Activated CD8-positive, alpha-beta memory T cell treated with anti-CD3 and anti-CD28 coated beads for 1 hour (primary cell): Measurements from ENCODE around the gene SIDT1.

ENCODE experiments used
- DNase-seq, 2 donors: peaks; one replicate each; pipeline ENCODE4 v3.0.0-alpha.2; 2020; ENCODE audit warnings: low read depth in 1 of 2; ENCODE audit errors: extremely low read depth in 1 of 2

Gene SIDT1

GRCh38 chr3:113531826-113532697, at the start of gene SIDT1:
SIDT1 (plus strand) TSS chr3:113532555; CDS start chr3:113533022, 467 bp downstream.
- DNase-seq, result peak in 1 of 2 donors; percentile 45

- DNase-seq, result peak in 1 of 2 donors; percentile 7
Measured at GRCh38 chr3:113485161-113485609, 47.2 kb upstream of the SIDT1 start.

- DNase-seq, result peak in 1 of 2 donors; percentile 18
Measured at GRCh38 chr3:113495035-113495434, 37.3 kb upstream of the SIDT1 start.

- DNase-seq, result no peak
Measured at GRCh38 chr3:113496924-113497323, 35.4 kb upstream of the SIDT1 start.

DNA sequence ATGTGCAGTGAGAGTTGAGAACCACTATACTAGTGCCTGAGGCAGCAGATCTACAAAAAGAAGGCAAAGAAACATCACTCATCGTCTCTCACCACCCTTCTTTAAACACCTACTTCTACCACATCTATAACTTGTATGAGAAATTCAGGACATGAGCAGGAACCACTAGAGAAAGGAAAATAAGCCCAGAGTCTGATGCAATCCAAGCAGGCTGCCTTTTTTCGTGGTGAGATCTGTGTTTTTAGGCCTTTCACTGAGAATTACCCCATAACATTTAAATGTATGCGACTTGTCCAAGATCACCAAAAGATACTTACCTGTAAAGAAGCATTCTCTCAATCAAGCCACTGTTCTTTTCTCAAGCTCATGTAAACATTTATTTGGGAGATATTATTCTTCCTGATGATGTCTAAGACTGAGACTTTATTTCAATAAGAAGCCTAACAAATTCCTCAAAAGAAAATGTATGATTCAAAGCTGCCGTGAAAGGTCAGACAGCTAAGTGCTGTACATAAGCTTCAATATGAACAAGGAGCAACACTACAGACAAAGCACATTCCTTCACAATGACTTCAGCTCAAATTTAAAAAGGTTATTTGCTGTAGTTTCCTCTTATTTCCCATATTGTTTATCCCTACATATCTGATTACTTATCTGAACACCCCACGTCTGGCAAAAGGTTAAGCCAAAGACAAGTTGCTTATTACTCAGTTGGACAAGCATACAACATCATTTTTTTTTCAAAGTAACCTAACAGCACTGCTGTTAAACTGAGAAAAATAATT, 33.9 kb upstream of the SIDT1 start:
- no peak for DNase-seq

DNA sequence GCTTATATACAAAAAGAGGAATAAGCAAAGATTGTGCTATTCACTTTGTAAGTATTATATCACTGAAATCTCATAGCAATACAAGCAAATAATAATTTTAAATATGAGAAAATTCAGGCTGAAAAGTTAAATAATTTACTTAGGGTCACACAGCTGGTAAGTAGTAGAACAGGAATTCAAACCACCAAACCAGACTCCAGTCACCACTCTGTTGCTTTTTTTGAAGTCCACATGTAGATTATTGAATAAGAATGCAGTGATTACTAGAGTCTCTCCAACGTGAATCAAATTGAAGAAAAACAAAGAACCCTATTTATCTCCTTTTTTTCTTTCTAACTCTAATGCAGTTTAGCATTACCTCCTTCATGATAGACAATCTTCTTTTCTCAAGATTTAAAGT, 33.3 kb upstream of the SIDT1 start:
- DNase-seq, result no peak

GRCh38 chr3:113501597-113501996, 30.8 kb upstream of the SIDT1 start:
- DNase-seq, result no peak

DNA sequence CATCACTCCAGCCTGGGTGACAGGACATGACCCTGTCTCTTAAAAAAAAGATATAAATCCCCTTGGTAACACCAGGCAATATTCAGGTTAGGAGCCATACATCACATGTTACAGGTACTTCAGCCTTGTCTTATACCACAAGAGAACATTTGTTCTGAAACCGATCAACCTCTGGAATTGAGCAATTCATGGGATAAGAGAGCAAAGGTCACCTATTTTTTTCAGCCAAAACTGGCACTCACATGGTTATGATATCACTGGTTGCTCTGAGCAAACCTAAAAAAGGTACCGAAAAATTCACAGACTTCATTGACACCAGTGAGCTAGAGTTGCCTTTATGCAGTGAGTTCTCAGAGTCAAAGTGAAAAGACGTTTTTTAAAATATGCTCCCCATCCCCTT, 26.5 kb upstream of the SIDT1 start:
- no peak for DNase-seq

DNA sequence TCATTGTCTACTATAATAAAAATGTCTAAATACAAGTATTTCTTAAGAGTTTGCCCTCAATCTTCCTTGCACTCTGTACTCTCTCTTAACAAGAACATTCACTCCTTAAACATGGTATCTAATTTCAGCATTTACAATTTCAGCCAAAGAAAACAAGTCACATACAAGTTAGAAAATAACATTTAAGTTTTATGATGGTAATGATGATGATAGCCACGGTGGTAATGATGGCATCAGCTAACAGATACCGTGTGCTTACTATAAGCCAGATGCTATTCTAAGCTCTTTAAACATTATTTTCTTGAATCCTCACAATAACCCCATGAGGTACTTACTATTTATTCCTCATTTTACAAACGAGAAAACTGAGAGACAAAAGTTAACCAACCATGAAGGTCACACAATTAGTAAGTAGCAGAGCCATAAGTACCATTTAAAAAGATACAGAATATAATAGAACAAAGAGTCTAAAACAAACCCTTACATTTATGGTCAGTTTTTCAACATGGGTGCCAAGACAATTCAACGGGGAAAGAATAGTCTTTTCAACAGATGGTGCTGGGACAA, 24.8 kb upstream of the SIDT1 start:
- DNase-seq, result no peak

- no peak for DNase-seq
Measured at GRCh38 chr3:113508966-113509365, 23.4 kb upstream of the SIDT1 start.

GRCh38 chr3:113514265-113514769, 18.0 kb upstream of the SIDT1 start:
- DNase-seq, result no peak

DNA sequence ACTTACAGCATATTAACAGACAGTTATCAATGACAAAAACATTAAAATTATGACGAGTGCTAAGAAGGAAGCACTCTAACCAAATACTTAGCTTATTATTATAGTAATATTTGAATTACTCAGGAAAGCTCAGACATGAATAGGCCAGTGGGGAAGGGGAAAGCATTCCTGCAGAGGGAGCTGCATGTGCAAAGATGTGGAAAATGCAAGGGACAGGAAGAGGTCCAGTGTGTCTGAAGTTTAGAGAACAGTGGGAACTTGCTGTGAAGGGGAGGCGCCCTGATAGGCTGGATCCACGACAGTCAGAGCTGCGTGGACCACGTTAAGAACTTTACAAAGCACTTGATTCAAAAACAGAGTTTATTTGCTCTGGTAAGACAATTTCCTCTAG, 16.2 kb upstream of the SIDT1 start:
- no peak for DNase-seq

GRCh38 chr3:113521981-113522380, 10.4 kb upstream of the SIDT1 start:
- DNase-seq, result no peak

DNA sequence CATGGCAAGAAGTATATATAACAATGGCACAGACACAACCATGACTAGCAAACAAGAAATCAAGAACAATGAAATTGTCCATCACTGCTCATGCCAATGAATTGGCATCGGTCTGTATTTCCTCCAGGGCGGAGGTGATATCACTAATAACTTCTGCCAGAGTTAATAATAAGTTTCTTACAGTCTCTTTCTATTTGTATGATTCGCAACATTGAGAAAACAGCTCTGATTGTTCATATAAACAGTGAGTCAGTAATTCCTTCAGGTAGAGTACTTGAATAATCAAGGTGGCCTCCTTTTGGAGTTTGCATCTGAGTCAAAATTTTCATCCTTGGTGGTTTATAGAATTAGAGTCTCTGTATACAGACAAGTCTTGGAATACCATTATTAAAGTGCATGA, 9.1 kb upstream of the SIDT1 start:
- no peak for DNase-seq

DNA sequence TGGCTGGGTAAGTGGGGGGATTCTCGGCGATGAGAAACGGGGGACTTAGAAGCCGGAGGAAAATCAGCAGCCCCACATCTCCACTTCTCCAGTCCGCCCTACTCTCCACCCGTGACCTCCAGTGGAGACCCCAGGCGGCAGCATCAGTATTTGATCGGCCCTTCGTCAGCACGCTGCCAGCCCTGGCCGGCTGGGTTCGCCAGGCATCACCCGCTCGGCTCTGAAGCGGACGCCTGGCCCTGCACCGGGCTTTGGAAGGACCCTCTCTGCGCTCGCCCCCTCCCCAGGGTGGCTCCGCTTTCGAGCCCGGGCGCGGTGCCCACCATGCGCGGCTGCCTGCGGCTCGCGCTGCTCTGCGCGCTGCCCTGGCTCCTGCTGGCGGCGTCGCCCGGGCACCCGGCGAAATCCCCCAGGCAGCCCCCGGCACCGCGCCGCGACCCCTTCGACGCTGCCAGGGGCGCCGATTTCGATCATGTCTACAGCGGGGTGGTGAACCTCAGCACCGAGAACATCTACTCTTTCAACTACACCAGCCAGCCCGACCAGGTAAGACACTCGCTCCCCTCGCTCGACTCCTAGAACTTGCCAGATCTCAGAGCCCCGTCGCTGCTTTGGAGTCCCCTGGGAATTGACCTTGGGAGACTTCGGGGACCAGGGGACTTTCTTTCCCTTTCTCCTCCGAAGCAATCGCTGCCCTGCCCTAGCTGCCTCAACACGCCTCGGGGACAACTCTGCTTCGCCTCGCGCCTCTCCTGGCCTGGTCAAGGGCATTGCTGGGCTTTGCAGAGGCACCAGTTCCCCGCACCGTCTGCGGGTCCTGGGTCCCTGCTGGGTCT, 561 bp downstream of the SIDT1 start:
- DNase-seq, result peak in 1 of 2 donors; percentile 14

GRCh38 chr3:113533534-113533892, 1.2 kb downstream of the SIDT1 start:
- DNase-seq, result peak in 1 of 2 donors; percentile 16

DNA sequence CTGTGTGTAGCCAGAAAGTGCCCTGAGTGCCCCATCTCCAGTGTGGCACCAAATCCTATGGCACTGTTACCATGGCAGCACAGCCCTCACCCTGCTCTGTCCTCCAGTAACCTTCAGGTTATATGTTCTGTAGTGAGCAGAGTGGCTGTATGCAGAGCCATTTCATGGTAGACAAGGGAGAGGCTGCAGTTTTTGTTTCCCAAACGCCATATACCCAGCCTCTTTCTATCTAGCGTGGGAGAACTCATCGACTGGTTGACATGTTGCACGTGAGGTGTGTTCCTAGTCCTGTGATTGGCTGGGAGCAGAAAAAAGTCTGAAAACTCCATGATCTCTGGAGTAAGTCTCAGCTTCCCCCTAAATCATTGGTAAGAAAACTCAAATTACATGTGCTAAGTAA, 2.0 kb downstream of the SIDT1 start:
- DNase-seq, result no peak

- no peak for DNase-seq
Measured at GRCh38 chr3:113535898-113536297, 3.5 kb downstream of the SIDT1 start.

- DNase-seq, result no peak
Measured at GRCh38 chr3:113536627-113537101, 4.3 kb downstream of the SIDT1 start.

DNA sequence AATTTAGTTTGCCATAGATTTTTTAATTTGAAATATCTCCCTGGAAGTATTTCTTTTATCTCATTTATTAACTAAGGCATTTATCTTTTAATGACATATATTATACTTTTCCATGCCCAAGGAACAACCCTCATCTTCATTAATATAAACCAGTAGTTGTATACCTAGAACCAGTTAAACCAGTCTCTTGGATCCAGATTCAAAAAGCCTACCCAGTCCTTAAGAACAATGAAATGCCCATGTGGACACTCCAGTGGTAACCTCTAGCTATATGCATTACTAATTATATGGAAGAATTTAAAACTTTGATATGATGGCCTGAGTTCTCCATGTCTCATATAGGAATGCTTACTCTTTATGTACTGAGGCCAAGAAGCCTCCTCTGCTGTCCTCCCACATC, 4.8 kb downstream of the SIDT1 start:
- no peak for DNase-seq
